Measurements from ENCODE around the gene EFCAB8.

The EFCAB8 gene

GRCh38 chr20:33009214-33010132, 150.8 kb downstream of the EFCAB8 start:
- no peak for DNase-seq

GRCh38 chr20:33010133-33010504, 151.4 kb downstream of the EFCAB8 start:
- no peak for DNase-seq

- no peak for DNase-seq
Measured at GRCh38 chr20:33010674-33011449, 152.1 kb downstream of the EFCAB8 start.

Data from femur (tissue), 1 donor.